Right atrium auricular region (tissue), 2 donors: Measurements from ENCODE around the gene CNGA3. TPM values are rescaled to one million over a fixed set of nuclear protein-coding genes. Genes with fewer than 3 reads are reported as not detected.

Source experiments
- DNase-seq: peaks from one replicate; pipeline ENCODE4 v3.0.0-alpha.2; 2019; ENCODE audit warnings: low spot score
- H3K27ac ChIP-seq, 2 donors: fragments of 200-600 bp; sonication (generic); 1 replicate in 1 of 2; 2 replicates in 1 of 2; pipeline ENCODE4 v1.5.1; 2016 to 2019
- H3K27me3 ChIP-seq, 2 donors: fragments of 200-600 bp; sonication (generic); one replicate each; pipeline versions ENCODE4 v1.5.1 to v1.6.0; 2017 to 2019
- H3K36me3 ChIP-seq: fragments of 200-600 bp; sonication (generic); one replicate; pipeline ENCODE4 v1.5.1; 2016
- H3K4me1 ChIP-seq, 2 donors: fragments of 200-600 bp; sonication (generic); one replicate each; pipeline versions ENCODE4 v1.5.1 to v1.6.0; 2017 to 2019
- H3K4me3 ChIP-seq, 2 donors: fragments of 200-600 bp; sonication (generic); 1 replicate in 1 of 2; 2 replicates in 1 of 2; pipeline ENCODE4 v1.5.1; 2017 to 2019; ENCODE audit warnings: mild to moderate bottlenecking in 1 of 2, moderate library complexity in 1 of 2
- H3K9me3 ChIP-seq, 2 donors: fragments of 200-600 bp; sonication (generic); one replicate each; pipeline ENCODE4 v1.5.1; 2019
- total RNA-seq, 2 donors: library from RNA; depleted of rRNA; stranded (reverse); fragments of >200 nt; gene quantifications; one replicate each; pipeline ENCODE4 v1.1.0, GENCODE V29; 2016
- TF ChIP-seq, protein P1 (sequence below), 2 donors: fragments of 200-600 bp; sonication (generic); IDR thresholded peaks; one replicate each; pipeline ENCODE4 v1.5.1; 2019; ENCODE audit warnings: antibody characterized with exemption in 2 of 2

The CNGA3 gene
- total RNA-seq, 2 donors from 2014 or later, result not detected

GRCh38 chr2:98378196-98378595, 31.9 kb downstream of the CNGA3 start:
- H3K9me3 ChIP-seq, result no peaks in the 10 kb centered on the region
- H3K27me3 ChIP-seq, result no peaks in the 10 kb centered on the region
- no peaks in the 10 kb centered on the region for H3K36me3 ChIP-seq
- no peak overlapping the region for H3K4me3 ChIP-seq
- no peak for DNase-seq
- H3K27ac ChIP-seq, result no peak overlapping the region
- TF ChIP-seq, protein P1, sequence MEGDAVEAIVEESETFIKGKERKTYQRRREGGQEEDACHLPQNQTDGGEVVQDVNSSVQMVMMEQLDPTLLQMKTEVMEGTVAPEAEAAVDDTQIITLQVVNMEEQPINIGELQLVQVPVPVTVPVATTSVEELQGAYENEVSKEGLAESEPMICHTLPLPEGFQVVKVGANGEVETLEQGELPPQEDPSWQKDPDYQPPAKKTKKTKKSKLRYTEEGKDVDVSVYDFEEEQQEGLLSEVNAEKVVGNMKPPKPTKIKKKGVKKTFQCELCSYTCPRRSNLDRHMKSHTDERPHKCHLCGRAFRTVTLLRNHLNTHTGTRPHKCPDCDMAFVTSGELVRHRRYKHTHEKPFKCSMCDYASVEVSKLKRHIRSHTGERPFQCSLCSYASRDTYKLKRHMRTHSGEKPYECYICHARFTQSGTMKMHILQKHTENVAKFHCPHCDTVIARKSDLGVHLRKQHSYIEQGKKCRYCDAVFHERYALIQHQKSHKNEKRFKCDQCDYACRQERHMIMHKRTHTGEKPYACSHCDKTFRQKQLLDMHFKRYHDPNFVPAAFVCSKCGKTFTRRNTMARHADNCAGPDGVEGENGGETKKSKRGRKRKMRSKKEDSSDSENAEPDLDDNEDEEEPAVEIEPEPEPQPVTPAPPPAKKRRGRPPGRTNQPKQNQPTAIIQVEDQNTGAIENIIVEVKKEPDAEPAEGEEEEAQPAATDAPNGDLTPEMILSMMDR (IDR thresholded peaks at IDR 0.05), result no peak
- peaks cover 0 to 15% of the 10 kb centered on the region in 2 donors for H3K4me1 ChIP-seq

- H3K27me3 ChIP-seq, result no peaks in the 10 kb centered on the region
- H3K4me3 ChIP-seq, result no peak overlapping the region
- TF ChIP-seq, protein P1 (IDR thresholded peaks at IDR 0.05), result no peak
- H3K36me3 ChIP-seq, result no peaks in the 10 kb centered on the region
- DNase-seq, result peak; percentile 64
- no peaks in the 10 kb centered on the region for H3K9me3 ChIP-seq
- peaks cover 0 to 15% of the 10 kb centered on the region in 2 donors for H3K4me1 ChIP-seq
- peak overlapping the region; percentile 18 to 55 for H3K27ac ChIP-seq
Observed at GRCh38 chr2:98378901-98379300, 32.6 kb downstream of the CNGA3 start.

GRCh38 chr2:98379311-98380202, 33.3 kb downstream of the CNGA3 start:
- TF ChIP-seq, protein P1 (IDR thresholded peaks at IDR 0.05), result no peak
- DNase-seq, result no peak
- H3K9me3 ChIP-seq, result no peaks in the 10 kb centered on the region
- H3K36me3 ChIP-seq, result no peaks in the 10 kb centered on the region
- peaks cover 0 to 16% of the 10 kb centered on the region in 2 donors for H3K4me1 ChIP-seq
- H3K27me3 ChIP-seq, result no peaks in the 10 kb centered on the region
- peak overlapping the region; percentile 18 to 55 for H3K27ac ChIP-seq
- no peak overlapping the region for H3K4me3 ChIP-seq

GRCh38 chr2:98380203-98380535, 33.9 kb downstream of the CNGA3 start:
- Histone ChIP-seq H3K27me3 (no peaks in the 10 kb centered on the region), H3K4me3 (no peak overlapping the region), H3K36me3 (no peaks in the 10 kb centered on the region), H3K9me3 (no peaks in the 10 kb centered on the region), H3K4me1 (peaks cover 0 to 21% of the 10 kb centered on the region in 2 donors), H3K27ac (no peak overlapping the region)
- DNase-seq, result no peak
- TF ChIP-seq, protein P1 (IDR thresholded peaks at IDR 0.05), result no peak

DNA sequence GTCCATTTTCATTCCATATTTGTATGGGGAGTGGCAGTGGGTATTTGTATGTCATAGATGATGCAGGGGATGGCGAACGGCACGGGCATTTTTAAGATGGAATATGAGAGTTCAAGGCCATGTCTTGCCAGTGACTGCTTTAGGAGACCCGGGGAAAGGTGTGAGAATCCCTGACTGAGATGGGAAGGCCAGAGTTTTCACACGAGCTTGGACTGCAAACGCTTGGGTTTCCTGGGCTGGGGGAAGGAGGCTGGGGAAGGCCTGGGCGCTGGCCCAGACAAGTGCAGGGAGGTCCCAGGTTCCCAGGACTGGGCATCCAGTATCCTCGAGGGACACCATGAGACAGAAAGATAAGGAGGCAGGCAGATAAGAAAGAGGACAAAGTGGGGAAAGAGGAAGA, 35.2 kb downstream of the CNGA3 start:
- H3K9me3 ChIP-seq, result no peaks in the 10 kb centered on the region
- H3K27me3 ChIP-seq, result no peaks in the 10 kb centered on the region
- no peak for DNase-seq
- no peak overlapping the region for H3K27ac ChIP-seq
- H3K4me3 ChIP-seq, result no peak overlapping the region
- peaks cover 0 to 21% of the 10 kb centered on the region in 2 donors for H3K4me1 ChIP-seq
- no peaks in the 10 kb centered on the region for H3K36me3 ChIP-seq
- TF ChIP-seq, protein P1 (IDR thresholded peaks at IDR 0.05), result no peak
